ENCODE results near the gene OR2T10. TPM values are rescaled to one million over a fixed set of nuclear protein-coding genes. Genes with fewer than 3 reads are reported as not detected.
"Not testable (repeated sequence)": the region's sequence is repeated elsewhere in the genome, so short reads cannot be mapped to it uniquely, and the experiment has no call there.

The OR2T10 gene
- total RNA-seq, 1 donor from 2014 or later: not detected

- H3K36me3 Mint-ChIP-seq (ENCODE audit: insufficient read depth); H3K27ac Mint-ChIP-seq; H3K27me3 Mint-ChIP-seq; H3K4me3 Mint-ChIP-seq (ENCODE audit: low read depth); DNase-seq (ENCODE audit: low spot score, unreplicated experiment); H3K4me1 Mint-ChIP-seq (ENCODE audit: low read depth): not testable (repeated sequence)
- H3K9me3 Mint-ChIP-seq (ENCODE audit: low read depth): peaks cover 19% of the 10 kb centered on the region
Measured at GRCh38 chr1:248565530-248566373, 31.7 kb downstream of the OR2T10 start.

GRCh38 chr1:248562672-248563071 lies 34.8 kb downstream of the OR2T10 start, which contains the start of gene OR2T29:
OR2T29 (minus strand) TSS chr1:248562772; CDS start chr1:248559491, 3,281 bp downstream.
- not testable (repeated sequence) for DNase-seq (ENCODE audit: low spot score, unreplicated experiment); H3K27me3 Mint-ChIP-seq; H3K4me3 Mint-ChIP-seq (ENCODE audit: low read depth); H3K27ac Mint-ChIP-seq; H3K36me3 Mint-ChIP-seq (ENCODE audit: insufficient read depth); H3K4me1 Mint-ChIP-seq (ENCODE audit: low read depth); H3K9me3 Mint-ChIP-seq (ENCODE audit: low read depth)

GRCh38 chr1:248551027-248551426 lies 46.5 kb downstream of the OR2T10 start:
- not testable (repeated sequence) for H3K4me1 Mint-ChIP-seq (ENCODE audit: low read depth); DNase-seq (ENCODE audit: low spot score, unreplicated experiment); H3K27ac Mint-ChIP-seq; H3K9me3 Mint-ChIP-seq (ENCODE audit: low read depth); H3K4me3 Mint-ChIP-seq (ENCODE audit: low read depth); H3K36me3 Mint-ChIP-seq (ENCODE audit: insufficient read depth); H3K27me3 Mint-ChIP-seq

GRCh38 chr1:248547383-248547782 lies 50.1 kb downstream of the OR2T10 start:
- H3K4me3 Mint-ChIP-seq (ENCODE audit: low read depth); H3K36me3 Mint-ChIP-seq (ENCODE audit: insufficient read depth); H3K9me3 Mint-ChIP-seq (ENCODE audit: low read depth); H3K27me3 Mint-ChIP-seq; H3K4me1 Mint-ChIP-seq (ENCODE audit: low read depth); DNase-seq (ENCODE audit: low spot score, unreplicated experiment); H3K27ac Mint-ChIP-seq: not testable (repeated sequence)

Other genes starting within 250 kb of the OR2T10 start
- not detected in 2 replicates for gene OR14C36, start 248.9 kb downstream of the OR2T10 start, total RNA-seq
- gene OR2T4, start 236.0 kb downstream of the OR2T10 start, total RNA-seq: not detected in 2 replicates
- gene OR2T6, start 222.0 kb downstream of the OR2T10 start, total RNA-seq: not detected in 2 replicates
- gene OR2T1, start 194.7 kb downstream of the OR2T10 start, total RNA-seq: not detected in 2 replicates
- gene OR2T2, start 152.1 kb downstream of the OR2T10 start, total RNA-seq: not detected in 2 replicates
- gene OR2T3, start 124.3 kb downstream of the OR2T10 start, total RNA-seq: not detected in 2 replicates
- not detected in 2 replicates for gene OR2T5, start 109.1 kb downstream of the OR2T10 start, total RNA-seq
- not detected in 2 replicates for gene OR2G6, start 89.6 kb downstream of the OR2T10 start, total RNA-seq
- not detected in 2 replicates for gene OR2T29, start 34.9 kb downstream of the OR2T10 start, total RNA-seq
- not detected in 2 replicates for gene OR2T34, start 22.9 kb downstream of the OR2T10 start, total RNA-seq
- gene OR2T11, start 37.4 kb upstream of the OR2T10 start, total RNA-seq: not detected in 2 replicates
- not detected in 2 replicates for gene OR2T35, start 47.6 kb upstream of the OR2T10 start, total RNA-seq
- gene OR2T27, start 57.8 kb upstream of the OR2T10 start, total RNA-seq: not detected in 2 replicates
- gene OR14I1, start 105.1 kb upstream of the OR2T10 start, total RNA-seq: not detected in 2 replicates
- not detected in 2 replicates for gene LYPD8, start 158.1 kb upstream of the OR2T10 start, total RNA-seq
- 32.5 and 35.1 TPM in 2 replicates for gene SH3BP5L, start 228.2 kb upstream of the OR2T10 start, total RNA-seq
- 36.8 and 37.2 TPM in 2 replicates for gene ZNF672, start 240.5 kb upstream of the OR2T10 start, total RNA-seq

Measured in progenitor cell of endocrine pancreas (in vitro differentiated cells).